ENCODE results near the gene AKT2. TPM values are rescaled to one million over a fixed set of nuclear protein-coding genes. Genes with fewer than 3 reads are reported as not detected.

Gene AKT2
- total RNA-seq, 2 donors from 2014 or later = 190 to 208 TPM

DNA sequence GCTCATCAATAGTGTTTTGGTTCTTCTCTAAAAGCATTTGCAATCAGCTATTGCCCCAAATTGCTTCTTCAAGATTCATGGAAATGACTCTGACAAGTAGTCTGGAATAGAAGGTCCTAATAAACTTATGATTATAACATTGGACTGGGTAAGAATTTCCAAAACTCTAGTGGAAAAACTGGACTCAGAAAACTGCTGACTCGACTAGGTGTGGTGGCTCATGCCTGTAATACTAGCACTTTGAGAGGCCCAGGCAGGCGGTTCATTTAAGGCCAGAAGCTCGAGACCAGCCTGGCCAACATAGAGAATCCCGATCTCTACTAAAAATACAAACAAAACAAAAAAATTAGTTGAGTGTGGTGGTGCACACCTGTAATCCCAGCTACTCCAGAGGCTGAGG lies 15.5 kb upstream of the AKT2 start:
- no peak overlapping the region for H3K27ac ChIP-seq (ENCODE audit: low read depth, low read length)
- H3K27me3 Mint-ChIP-seq (ENCODE audit: insufficient read depth) = no peaks in the 10 kb centered on the region
- no peak overlapping the region for H3K27ac Mint-ChIP-seq
- H3K4me1 ChIP-seq (ENCODE audit: control insufficient read depth, insufficient read depth, low read length) = no peaks in the 10 kb centered on the region
- no peak overlapping the region for H3K4me3 Mint-ChIP-seq
- H3K36me3 Mint-ChIP-seq (ENCODE audit: low read depth) = no peaks in the 10 kb centered on the region
- no peaks in the 10 kb centered on the region for H3K9me3 Mint-ChIP-seq
- H3K36me3 ChIP-seq (ENCODE audit: control insufficient read depth, insufficient read depth, low read length) = no peaks in the 10 kb centered on the region
- H3K27me3 ChIP-seq (ENCODE audit: control insufficient read depth, insufficient read depth, low read length, poor library complexity, severe bottlenecking) = no peaks in the 10 kb centered on the region
- no peak for DNase-seq
- H3K9ac ChIP-seq (ENCODE audit: extremely low read depth, low read length, poor library complexity, severe bottlenecking) = no peak overlapping the region
- TF ChIP-seq, protein P1, sequence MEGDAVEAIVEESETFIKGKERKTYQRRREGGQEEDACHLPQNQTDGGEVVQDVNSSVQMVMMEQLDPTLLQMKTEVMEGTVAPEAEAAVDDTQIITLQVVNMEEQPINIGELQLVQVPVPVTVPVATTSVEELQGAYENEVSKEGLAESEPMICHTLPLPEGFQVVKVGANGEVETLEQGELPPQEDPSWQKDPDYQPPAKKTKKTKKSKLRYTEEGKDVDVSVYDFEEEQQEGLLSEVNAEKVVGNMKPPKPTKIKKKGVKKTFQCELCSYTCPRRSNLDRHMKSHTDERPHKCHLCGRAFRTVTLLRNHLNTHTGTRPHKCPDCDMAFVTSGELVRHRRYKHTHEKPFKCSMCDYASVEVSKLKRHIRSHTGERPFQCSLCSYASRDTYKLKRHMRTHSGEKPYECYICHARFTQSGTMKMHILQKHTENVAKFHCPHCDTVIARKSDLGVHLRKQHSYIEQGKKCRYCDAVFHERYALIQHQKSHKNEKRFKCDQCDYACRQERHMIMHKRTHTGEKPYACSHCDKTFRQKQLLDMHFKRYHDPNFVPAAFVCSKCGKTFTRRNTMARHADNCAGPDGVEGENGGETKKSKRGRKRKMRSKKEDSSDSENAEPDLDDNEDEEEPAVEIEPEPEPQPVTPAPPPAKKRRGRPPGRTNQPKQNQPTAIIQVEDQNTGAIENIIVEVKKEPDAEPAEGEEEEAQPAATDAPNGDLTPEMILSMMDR (conservative IDR thresholded peaks at IDR 0.05) = no peak
- no peak overlapping the region for H3K4me3 ChIP-seq (ENCODE audit: low read length)
- H3K4me1 Mint-ChIP-seq = no peaks in the 10 kb centered on the region
- H3K9me3 ChIP-seq (ENCODE audit: control insufficient read depth, low read length) = no peaks in the 10 kb centered on the region
- 78 to 86% methylated on average over 2 to 3 of the region's 4 CpGs for WGBS, 2 experiments (ENCODE audit: insufficient coverage in 1 of 2, insufficient read length in 1 of 2)

DNA sequence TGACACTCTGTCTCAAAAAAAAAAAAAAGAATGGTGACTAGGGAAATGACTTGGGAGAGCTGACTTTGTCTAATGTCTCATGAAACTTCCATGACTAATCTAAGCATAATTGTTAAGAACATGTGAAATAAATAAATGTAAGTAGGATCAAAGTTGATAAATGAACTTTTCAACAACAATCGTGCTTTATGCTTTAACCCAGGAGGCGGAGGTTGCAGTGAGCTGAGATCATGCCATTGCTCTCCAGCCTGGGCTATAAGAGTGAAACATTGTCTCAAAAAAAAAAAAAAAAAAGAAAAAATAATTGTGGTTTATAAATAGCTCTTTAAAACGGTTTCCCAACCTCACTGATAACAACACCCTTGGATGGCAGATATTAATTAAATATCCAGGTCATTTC lies 12.9 kb upstream of the AKT2 start:
- no peaks in the 10 kb centered on the region for H3K9me3 ChIP-seq (ENCODE audit: control insufficient read depth, low read length)
- no peak overlapping the region for H3K4me3 ChIP-seq (ENCODE audit: low read length)
- H3K27me3 ChIP-seq (ENCODE audit: control insufficient read depth, insufficient read depth, low read length, poor library complexity, severe bottlenecking) = no peaks in the 10 kb centered on the region
- TF ChIP-seq, protein P1 (conservative IDR thresholded peaks at IDR 0.05) = no peak
- H3K4me3 Mint-ChIP-seq = no peak overlapping the region
- no peaks in the 10 kb centered on the region for H3K9me3 Mint-ChIP-seq
- no peaks in the 10 kb centered on the region for H3K36me3 ChIP-seq (ENCODE audit: control insufficient read depth, insufficient read depth, low read length)
- H3K4me1 Mint-ChIP-seq = no peaks in the 10 kb centered on the region
- no peak overlapping the region for H3K9ac ChIP-seq (ENCODE audit: extremely low read depth, low read length, poor library complexity, severe bottlenecking)
- H3K27ac Mint-ChIP-seq = no peak overlapping the region
- WGBS, 2 experiments (ENCODE audit: insufficient coverage in 1 of 2, insufficient read length in 1 of 2) = 97% methylated on average over 2 of the region's 3 CpGs; no CpG with 5 or more reads in 1 of the 2 experiments
- no peaks in the 10 kb centered on the region for H3K4me1 ChIP-seq (ENCODE audit: control insufficient read depth, insufficient read depth, low read length)
- no peaks in the 10 kb centered on the region for H3K36me3 Mint-ChIP-seq (ENCODE audit: low read depth)
- H3K27ac ChIP-seq (ENCODE audit: low read depth, low read length) = no peak overlapping the region
- H3K27me3 Mint-ChIP-seq (ENCODE audit: insufficient read depth) = no peaks in the 10 kb centered on the region
- no peak for DNase-seq

DNA sequence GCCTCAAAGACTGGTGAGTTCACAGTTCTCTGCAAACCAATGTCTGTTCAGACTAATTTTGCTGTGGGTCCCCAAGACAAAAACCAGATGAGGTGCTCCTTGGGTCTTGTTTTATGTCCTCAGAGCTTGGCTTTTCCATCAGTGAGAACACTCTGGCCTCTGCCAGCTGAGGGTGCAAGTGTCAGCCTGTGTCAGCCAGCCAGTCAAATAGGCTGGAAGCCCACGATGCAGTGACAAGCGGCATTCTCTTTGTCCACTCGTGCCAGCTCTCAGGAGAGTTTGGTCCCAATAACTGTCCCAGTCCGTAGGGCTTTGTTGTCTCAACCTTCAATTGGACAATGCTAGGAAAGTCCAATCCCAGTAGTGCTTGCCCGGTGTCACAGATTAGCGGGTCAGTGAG lies 9.4 kb upstream of the AKT2 start:
- H3K27me3 ChIP-seq (ENCODE audit: control insufficient read depth, insufficient read depth, low read length, poor library complexity, severe bottlenecking) = no peaks in the 10 kb centered on the region
- WGBS, 2 experiments (ENCODE audit: insufficient coverage in 1 of 2, insufficient read length in 1 of 2) = 94 to 98% methylated on average over 6 of the region's 6 CpGs
- Mint-ChIP-seq H3K27me3 (ENCODE audit: insufficient read depth) (no peaks in the 10 kb centered on the region), H3K36me3 (ENCODE audit: low read depth) (no peaks in the 10 kb centered on the region), H3K9me3 (no peaks in the 10 kb centered on the region), H3K4me3 (no peak overlapping the region), H3K4me1 (no peaks in the 10 kb centered on the region), H3K27ac (no peak overlapping the region)
- no peak for DNase-seq
- H3K9me3 ChIP-seq (ENCODE audit: control insufficient read depth, low read length) = no peaks in the 10 kb centered on the region
- no peaks in the 10 kb centered on the region for H3K4me1 ChIP-seq (ENCODE audit: control insufficient read depth, insufficient read depth, low read length)
- H3K4me3 ChIP-seq (ENCODE audit: low read length) = no peak overlapping the region
- TF ChIP-seq, protein P1 (conservative IDR thresholded peaks at IDR 0.05) = no peak
- no peak overlapping the region for H3K9ac ChIP-seq (ENCODE audit: extremely low read depth, low read length, poor library complexity, severe bottlenecking)
- H3K36me3 ChIP-seq (ENCODE audit: control insufficient read depth, insufficient read depth, low read length) = no peaks in the 10 kb centered on the region
- H3K27ac ChIP-seq (ENCODE audit: low read depth, low read length) = no peak overlapping the region
